Peyer's patch (tissue), 4 donors: Measurements from ENCODE around the gene GPC6.

Experiments
- CTCF ChIP-seq, 6 experiments: fragments of 450-650 bp in 4 of 6; fragments of 200-600 bp in 2 of 6; sonication (generic) in 1 of 6; IDR thresholded peaks; one replicate each; pipeline ENCODE4 v1.5.1; 2017 to 2019; ENCODE audit warnings: antibody characterized with exemption in 6 of 6, mild to moderate bottlenecking in 3 of 6, moderate library complexity in 1 of 6
- POLR2A ChIP-seq, 2 donors: fragments of 450-650 bp; IDR thresholded peaks; one replicate each; pipeline ENCODE4 v1.5.1; 2017; ENCODE audit warnings: antibody characterized with exemption in 2 of 2, mild to moderate bottlenecking in 2 of 2, moderate library complexity in 2 of 2

DNA sequence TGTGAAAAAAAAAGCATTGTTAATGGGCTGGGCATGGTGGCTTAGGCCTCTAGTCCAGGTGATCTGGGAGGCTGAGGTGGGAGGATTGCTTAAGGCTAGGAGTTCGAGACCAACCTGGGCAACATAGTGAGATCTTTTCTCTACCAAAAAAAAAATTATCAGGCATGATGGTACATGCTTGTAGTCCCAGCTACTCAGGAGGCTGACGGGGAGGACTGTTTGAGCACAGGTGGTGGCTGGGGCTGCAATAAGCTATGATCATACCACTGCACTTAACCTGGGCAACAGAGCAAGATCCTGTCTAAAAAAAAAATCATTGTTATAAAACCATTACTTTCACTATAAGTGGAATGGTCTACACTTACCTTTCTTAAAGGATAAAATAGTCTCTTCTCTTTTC, 30.4 kb downstream of the GPC6 start:
- TF ChIP-seq POLR2A (IDR thresholded peaks at IDR 0.05) (no peak), CTCF (IDR thresholded peaks at IDR 0.05) (no peak)
